Upper lobe of right lung (tissue), 1 donor: ENCODE measurements around the gene TMOD1. TPM values are rescaled to one million over a fixed set of nuclear protein-coding genes. Genes with fewer than 3 reads are reported as not detected.

Experiments
- ATAC-seq: fragments of 200-7000 bp; cut with Tn5 transposase; one replicate; pipeline ENCODE4 v1.9.1; 2020; ENCODE audit warnings: mild to moderate bottlenecking, moderate library complexity
- DNase-seq: peaks from one replicate; pipeline ENCODE4 v3.0.0-alpha.2; 2020
- H3K27ac ChIP-seq: fragments of 200-600 bp; one replicate; pipeline ENCODE4 v1.8.0; 2022
- H3K27me3 ChIP-seq: fragments of 200-600 bp; one replicate; pipeline ENCODE4 v1.8.0; 2022; ENCODE audit warnings: mild to moderate bottlenecking
- H3K36me3 ChIP-seq: fragments of 200-600 bp; one replicate; pipeline ENCODE4 v1.8.0; 2022
- H3K4me1 ChIP-seq: fragments of 200-600 bp; one replicate; pipeline ENCODE4 v1.8.0; 2022
- H3K4me3 ChIP-seq: fragments of 200-600 bp; one replicate; pipeline ENCODE4 v1.8.0; 2022; ENCODE audit warnings: mild to moderate bottlenecking
- H3K9me3 ChIP-seq: fragments of 200-600 bp; one replicate; pipeline ENCODE4 v1.8.0; 2022
- intact Hi-C: fragments of 100-400 bp; cut with DNase I; formaldehyde crosslinking; loops from one replicate; pipeline ENCODE4 v1.11.0; 2022
- total RNA-seq: library from RNA; stranded (reverse); fragmentation: NEBNext Ultra II Directional; extraction: Animal tissue kit (Norgen Biotek cat#: 25700); gene quantifications from one replicate; pipeline ENCODE4 v1.2.1, GENCODE V29; 2021
- TF ChIP-seq, protein P1 (sequence below): fragments of 200-600 bp; IDR thresholded peaks from one replicate; pipeline ENCODE4 v1.8.0; 2022; ENCODE audit warnings: antibody characterized with exemption
- donor health status: DM: no; HTN: yes; CAD: no; lungs with severe emphysema.

Gene TMOD1
- total RNA-seq, 1 donor from 2014 or later = 11.3 TPM

DNA sequence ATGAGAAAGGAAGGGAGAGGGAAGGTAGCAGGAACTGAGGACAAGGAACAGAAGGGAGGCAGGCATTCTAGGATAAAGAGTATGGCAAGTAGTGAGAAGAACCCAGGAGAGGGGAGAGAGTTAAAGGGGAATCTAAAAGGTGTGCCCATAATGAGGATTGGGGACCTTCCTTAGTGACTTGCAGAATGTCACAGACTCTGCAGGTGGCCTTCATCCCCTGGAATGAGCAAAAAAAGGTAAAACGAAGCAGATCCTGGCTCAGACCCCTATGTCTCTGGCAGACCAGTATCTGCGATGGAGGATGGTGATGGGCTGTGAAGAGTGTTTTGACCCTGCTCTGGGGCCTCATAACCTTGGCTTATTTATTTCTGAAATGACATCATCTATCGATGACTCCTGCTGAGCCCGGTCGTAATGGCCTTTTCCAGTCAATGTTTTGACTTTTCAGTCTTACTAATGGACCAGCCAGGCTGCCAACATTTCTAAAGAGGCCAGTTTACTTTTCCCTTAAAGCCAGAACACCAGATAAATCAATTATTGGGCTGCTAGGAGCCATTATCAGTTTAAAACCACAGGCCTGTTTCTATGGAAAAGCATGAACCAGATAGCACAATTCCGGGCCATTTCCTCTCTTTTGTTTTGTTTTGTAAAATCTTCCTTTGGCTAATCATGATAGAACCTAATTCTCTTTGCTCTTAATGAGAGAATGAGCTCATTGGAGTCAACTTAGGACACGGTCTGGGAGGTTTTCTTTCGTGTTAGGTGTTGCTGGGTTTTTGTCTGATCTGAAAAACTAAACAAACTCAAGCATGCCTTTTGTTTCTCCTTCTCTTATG, 3.1 kb downstream of the TMOD1 start:
- Histone ChIP-seq H3K4me1 (peaks cover 19% of the 10 kb centered on the region), H3K9me3 (no peaks in the 10 kb centered on the region), H3K27me3 (peaks cover 12% of the 10 kb centered on the region), H3K4me3 (no peak overlapping the region), H3K36me3 (no peaks in the 10 kb centered on the region), H3K27ac (no peak overlapping the region)
- TF ChIP-seq, protein P1, sequence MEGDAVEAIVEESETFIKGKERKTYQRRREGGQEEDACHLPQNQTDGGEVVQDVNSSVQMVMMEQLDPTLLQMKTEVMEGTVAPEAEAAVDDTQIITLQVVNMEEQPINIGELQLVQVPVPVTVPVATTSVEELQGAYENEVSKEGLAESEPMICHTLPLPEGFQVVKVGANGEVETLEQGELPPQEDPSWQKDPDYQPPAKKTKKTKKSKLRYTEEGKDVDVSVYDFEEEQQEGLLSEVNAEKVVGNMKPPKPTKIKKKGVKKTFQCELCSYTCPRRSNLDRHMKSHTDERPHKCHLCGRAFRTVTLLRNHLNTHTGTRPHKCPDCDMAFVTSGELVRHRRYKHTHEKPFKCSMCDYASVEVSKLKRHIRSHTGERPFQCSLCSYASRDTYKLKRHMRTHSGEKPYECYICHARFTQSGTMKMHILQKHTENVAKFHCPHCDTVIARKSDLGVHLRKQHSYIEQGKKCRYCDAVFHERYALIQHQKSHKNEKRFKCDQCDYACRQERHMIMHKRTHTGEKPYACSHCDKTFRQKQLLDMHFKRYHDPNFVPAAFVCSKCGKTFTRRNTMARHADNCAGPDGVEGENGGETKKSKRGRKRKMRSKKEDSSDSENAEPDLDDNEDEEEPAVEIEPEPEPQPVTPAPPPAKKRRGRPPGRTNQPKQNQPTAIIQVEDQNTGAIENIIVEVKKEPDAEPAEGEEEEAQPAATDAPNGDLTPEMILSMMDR = no peak
- no peak for DNase-seq
- intact Hi-C loops = no loop called here
- ATAC-seq = no peak

DNA sequence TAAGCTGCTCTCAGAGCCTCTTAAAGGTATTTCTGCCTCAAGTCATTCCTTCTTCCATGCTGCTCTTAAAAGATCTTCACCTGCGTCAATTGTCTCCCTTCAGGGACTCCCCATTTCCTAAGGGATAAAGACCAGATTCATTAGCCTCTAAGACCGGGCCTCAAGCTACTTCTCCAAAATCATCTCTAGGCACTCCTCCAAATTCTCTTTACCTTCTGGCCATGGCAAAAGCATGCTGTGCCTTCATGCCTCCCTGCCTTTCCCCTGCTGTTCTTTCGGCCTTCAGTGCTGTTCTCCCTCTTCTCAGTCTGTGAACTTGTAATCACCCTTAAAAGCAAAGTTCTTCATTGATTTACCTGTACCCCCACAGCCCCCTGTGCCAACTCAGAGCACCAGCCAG, 4.4 kb downstream of the TMOD1 start:
- Histone ChIP-seq H3K4me1 (peaks cover 19% of the 10 kb centered on the region), H3K27ac (no peak overlapping the region), H3K4me3 (no peak overlapping the region), H3K36me3 (no peaks in the 10 kb centered on the region), H3K27me3 (peaks cover 12% of the 10 kb centered on the region), H3K9me3 (no peaks in the 10 kb centered on the region)
- intact Hi-C loops = no loop called here
- ATAC-seq (no peak), DNase-seq (no peak)
- TF ChIP-seq, protein P1 = no peak

DNA sequence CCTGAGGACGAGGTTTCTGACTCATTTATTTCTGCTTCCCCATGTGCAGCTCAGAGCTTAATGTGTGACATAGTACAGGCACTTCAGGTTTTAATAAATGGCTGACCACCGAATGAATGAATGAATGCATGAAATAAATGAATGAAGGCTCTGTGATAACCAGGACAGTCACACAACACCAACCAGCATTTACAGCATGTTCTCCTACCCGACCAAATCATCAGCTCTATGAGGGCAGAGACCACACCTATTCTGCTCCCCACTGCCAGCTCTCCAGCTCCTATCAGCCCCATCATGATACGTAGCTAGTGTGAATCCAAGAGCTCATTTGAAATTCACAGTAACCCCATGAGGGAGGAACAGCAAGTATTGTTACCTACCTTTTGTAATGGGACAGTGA, 4.8 kb downstream of the TMOD1 start:
- ATAC-seq = no peak
- intact Hi-C loops = no loop called here

DNA sequence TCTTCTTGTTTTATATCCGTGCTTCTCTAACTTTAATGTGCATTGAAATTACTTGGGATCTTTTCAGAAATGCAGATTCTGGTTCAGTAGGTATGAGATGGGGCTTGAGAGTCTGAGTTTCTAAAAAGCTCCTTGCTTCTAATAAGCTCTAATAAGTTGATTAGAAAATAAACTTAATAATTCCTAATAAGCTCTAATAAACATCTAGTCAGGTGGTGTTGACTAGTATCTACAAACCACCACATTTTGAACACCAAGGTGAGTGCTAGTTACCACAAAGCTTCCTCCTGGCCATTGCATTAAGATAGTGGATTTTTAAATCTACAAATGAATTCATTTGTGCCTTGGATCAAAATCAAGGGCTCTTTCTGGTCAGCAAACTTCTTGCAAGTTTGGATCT, 5.3 kb downstream of the TMOD1 start:
- ATAC-seq = no peak
- Histone ChIP-seq H3K4me1 (peaks cover 19% of the 10 kb centered on the region), H3K27ac (no peak overlapping the region), H3K27me3 (peaks cover 8% of the 10 kb centered on the region), H3K9me3 (no peaks in the 10 kb centered on the region), H3K4me3 (no peak overlapping the region), H3K36me3 (no peaks in the 10 kb centered on the region)
- TF ChIP-seq, protein P1 = no peak
- no peak for DNase-seq
- intact Hi-C loops = no loop called here

More for the DNA sequence above, 4.8 kb downstream of the TMOD1 start:
- Histone ChIP-seq H3K9me3 (no peaks in the 10 kb centered on the region), H3K27ac (no peak overlapping the region), H3K27me3 (peaks cover 8% of the 10 kb centered on the region), H3K4me1 (peaks cover 19% of the 10 kb centered on the region), H3K4me3 (no peak overlapping the region), H3K36me3 (no peaks in the 10 kb centered on the region)
- TF ChIP-seq, protein P1 = no peak
- no peak for DNase-seq

DNA sequence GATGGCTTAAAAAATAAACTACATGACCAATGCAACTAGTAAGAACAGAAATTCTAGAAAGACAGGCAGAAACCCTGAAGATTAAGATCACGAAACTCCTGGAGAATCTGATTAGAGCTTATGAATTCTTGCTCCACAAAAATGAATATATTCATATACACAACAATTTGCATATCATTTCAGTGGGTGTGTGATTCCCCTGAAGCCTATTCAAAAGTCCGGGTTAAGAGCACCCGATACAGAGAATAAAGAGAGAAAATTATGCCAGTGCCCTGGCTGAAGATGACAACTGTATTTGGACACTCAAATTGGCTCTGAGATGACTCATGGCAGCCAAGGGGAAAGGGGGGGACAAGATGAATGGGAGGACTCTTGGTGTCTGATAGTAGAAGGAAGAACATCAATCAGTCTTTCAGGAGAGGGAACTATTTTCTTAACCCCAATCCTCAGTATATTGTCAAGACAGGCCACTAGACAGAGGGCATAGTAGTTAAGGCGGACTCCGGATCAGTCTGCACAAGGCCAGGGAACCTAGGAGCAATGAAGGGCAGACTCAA, 6.0 kb downstream of the TMOD1 start:
- Histone ChIP-seq H3K36me3 (no peaks in the 10 kb centered on the region), H3K27ac (no peak overlapping the region), H3K4me1 (peaks cover 13% of the 10 kb centered on the region), H3K4me3 (no peak overlapping the region), H3K27me3 (peaks cover 6% of the 10 kb centered on the region), H3K9me3 (no peaks in the 10 kb centered on the region)
- ATAC-seq (no peak), DNase-seq (no peak)
- TF ChIP-seq, protein P1 = no peak
- intact Hi-C loops = no loop called here
